Measurements from ENCODE around the gene IP6K1.
"Not testable (repeated sequence)": the region's sequence is repeated elsewhere in the genome, so short reads cannot be mapped to it uniquely, and the experiment has no call there.

GRCh38 chr3:49689908-49690624, 96.3 kb downstream of the IP6K1 start:
- TF ChIP-seq POLR2A, CTCF (IDR thresholded peaks at IDR 0.05): not testable (repeated sequence)
